ENCODE measurements around the gene TBX10.

TBX10 gene

DNA sequence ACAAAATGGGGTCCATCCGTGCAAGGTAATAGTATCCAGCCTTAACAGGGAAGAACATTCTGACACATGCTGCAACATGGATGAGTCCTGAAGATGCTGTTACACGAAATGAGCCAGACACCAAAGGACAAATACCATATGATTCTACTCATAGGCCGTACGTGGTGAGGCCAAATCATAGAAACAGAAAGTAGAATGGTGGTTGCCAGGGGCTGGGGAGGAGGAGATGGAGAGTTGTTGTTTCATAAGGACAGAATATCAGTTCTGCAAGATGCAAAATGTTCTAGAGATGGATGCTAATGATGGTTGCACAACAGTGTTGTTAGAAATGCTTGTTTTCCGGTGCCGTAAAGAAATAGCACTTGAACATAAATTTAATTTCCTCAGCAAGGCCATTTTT lies 2.6 kb downstream of the TBX10 start:
- TF ChIP-seq CTCF (IDR thresholded peaks at IDR 0.05; ENCODE audit: borderline replicate concordance, extremely low read depth, low read length, poor library complexity, severe bottlenecking) (no peak), EZH2 (IDR thresholded peaks at IDR 0.05; ENCODE audit: borderline replicate concordance, low read depth, low read length, severe bottlenecking) (no peak)
- Histone ChIP-seq H3K27ac (ENCODE audit: low read length) (no peak overlapping the region), H3K9me3 (ENCODE audit: insufficient read depth, low read length, severe bottlenecking) (no peaks in the 10 kb centered on the region), H3K9ac (ENCODE audit: low read depth, low read length) (no peak overlapping the region), H3K4me3 (ENCODE audit: low read depth in 1 of 2, low read length in 2 of 2) (no peak overlapping the region), H3K27me3 (ENCODE audit: insufficient read depth, low read length, poor library complexity) (no peaks in the 10 kb centered on the region), H2AFZ (ENCODE audit: low read depth, low read length) (no peak overlapping the region), H3K4me2 (ENCODE audit: insufficient read depth, low read length) (no peak overlapping the region), H3K36me3 (ENCODE audit: insufficient read depth, low read length) (no peaks in the 10 kb centered on the region), H3K79me2 (ENCODE audit: insufficient read depth, low read length) (no peaks in the 10 kb centered on the region), H3K4me1 (ENCODE audit: insufficient read depth, low read length) (peaks cover 7% of the 10 kb centered on the region; the same call in 1 of the 2 replicates), H4K20me1 (ENCODE audit: insufficient read depth, low read length) (no peaks in the 10 kb centered on the region)
- DNase-seq (no peak), ATAC-seq (ENCODE audit: insufficient read depth, low read depth) (no peak)

DNA sequence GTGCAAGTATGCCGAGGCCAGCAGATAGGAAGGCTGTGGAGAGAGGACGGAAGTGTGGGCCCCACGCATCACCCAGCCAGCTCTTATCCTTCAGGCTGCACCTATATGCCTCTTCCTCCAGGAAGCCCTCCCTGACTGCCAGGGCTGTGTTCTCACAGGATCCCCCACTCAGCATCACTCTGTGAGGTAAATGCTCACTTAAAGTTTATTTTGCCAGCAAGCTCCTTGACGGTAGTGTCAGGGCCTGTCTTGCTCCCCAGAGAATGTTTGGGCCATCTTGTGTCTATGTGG lies 4.4 kb downstream of the TBX10 start:
- DNase-seq (no peak), ATAC-seq (ENCODE audit: insufficient read depth, low read depth) (no peak)
- peaks cover 6% of the 10 kb centered on the region; the same call in 1 of the 2 replicates for H3K79me2 ChIP-seq (ENCODE audit: insufficient read depth, low read length)
- H3K4me2 ChIP-seq (ENCODE audit: insufficient read depth, low read length) = no peak overlapping the region
- H3K4me3 ChIP-seq (ENCODE audit: low read depth in 1 of 2, low read length in 2 of 2) = no peak overlapping the region
- H3K27me3 ChIP-seq (ENCODE audit: insufficient read depth, low read length, poor library complexity) = no peaks in the 10 kb centered on the region
- H4K20me1 ChIP-seq (ENCODE audit: insufficient read depth, low read length) = no peaks in the 10 kb centered on the region
- no peak overlapping the region for H2AFZ ChIP-seq (ENCODE audit: low read depth, low read length)
- H3K27ac ChIP-seq (ENCODE audit: low read length) = no peak overlapping the region
- no peaks in the 10 kb centered on the region for H3K9me3 ChIP-seq (ENCODE audit: insufficient read depth, low read length, severe bottlenecking)
- H3K9ac ChIP-seq (ENCODE audit: low read depth, low read length) = no peak overlapping the region
- H3K4me1 ChIP-seq (ENCODE audit: insufficient read depth, low read length) = peaks cover 23% of the 10 kb centered on the region
- no peak for TF ChIP-seq EZH2 (IDR thresholded peaks at IDR 0.05; ENCODE audit: borderline replicate concordance, low read depth, low read length, severe bottlenecking)
- no peak for TF ChIP-seq CTCF (IDR thresholded peaks at IDR 0.05; ENCODE audit: borderline replicate concordance, extremely low read depth, low read length, poor library complexity, severe bottlenecking)
- no peaks in the 10 kb centered on the region for H3K36me3 ChIP-seq (ENCODE audit: insufficient read depth, low read length)

GRCh38 chr11:67634366-67635230 lies 5.0 kb downstream of the TBX10 start:
- Histone ChIP-seq H3K79me2 (ENCODE audit: insufficient read depth, low read length) (peaks cover 7% of the 10 kb centered on the region), H3K27ac (ENCODE audit: low read length) (no peak overlapping the region), H3K27me3 (ENCODE audit: insufficient read depth, low read length, poor library complexity) (no peaks in the 10 kb centered on the region), H3K36me3 (ENCODE audit: insufficient read depth, low read length) (no peaks in the 10 kb centered on the region; the same call in 1 of the 2 replicates), H3K4me1 (ENCODE audit: insufficient read depth, low read length) (peaks cover 25% of the 10 kb centered on the region), H3K4me3 (ENCODE audit: low read depth in 1 of 2, low read length in 2 of 2) (no peak overlapping the region), H2AFZ (ENCODE audit: low read depth, low read length) (no peak overlapping the region), H3K9ac (ENCODE audit: low read depth, low read length) (no peak overlapping the region), H3K9me3 (ENCODE audit: insufficient read depth, low read length, severe bottlenecking) (no peaks in the 10 kb centered on the region), H3K4me2 (ENCODE audit: insufficient read depth, low read length) (no peak overlapping the region), H4K20me1 (ENCODE audit: insufficient read depth, low read length) (no peaks in the 10 kb centered on the region)
- ATAC-seq (ENCODE audit: insufficient read depth, low read depth) (no peak), DNase-seq (no peak)
- no peak for TF ChIP-seq EZH2 (IDR thresholded peaks at IDR 0.05; ENCODE audit: borderline replicate concordance, low read depth, low read length, severe bottlenecking)
- no peak for TF ChIP-seq CTCF (IDR thresholded peaks at IDR 0.05; ENCODE audit: borderline replicate concordance, extremely low read depth, low read length, poor library complexity, severe bottlenecking)

Measured in DND-41 (cell line).